Astrocyte of the cerebellum (primary cell): Measurements from ENCODE around the gene URAD.
"Not testable (repeated sequence)": the region's sequence is repeated elsewhere in the genome, so short reads cannot be mapped to it uniquely, and the experiment has no call there.

ENCODE experiments used
- DNase-seq: peaks from one replicate; pipeline ENCODE4 v3.0.0-alpha.2; 2011; ENCODE audit warnings: low read depth
- H3K4me3 ChIP-seq: 2 replicates; pipeline ENCODE4 v1.5.1; 2011; ENCODE audit warnings: mild to moderate bottlenecking, low read depth, low read length, moderate library complexity
- CTCF ChIP-seq: IDR thresholded peaks from 2 replicates; pipeline ENCODE4 v1.5.1; 2012; ENCODE audit warnings: low read length, low read depth, moderate library complexity, mild to moderate bottlenecking; ENCODE audit errors: missing control alignments
- in situ Hi-C: cut with HindIII; loops from 2 replicates; pipeline ENCODE4 v1.10.0; 2017; ENCODE audit warnings: low sequenced_read_pairs

URAD gene

GRCh38 chr13:28013482-28013881 is 25.0 kb upstream of the URAD start:
- no peak for TF ChIP-seq CTCF
- no peak for DNase-seq
- in situ Hi-C loops = no loop called here
- no peak overlapping the region for H3K4me3 ChIP-seq

DNA sequence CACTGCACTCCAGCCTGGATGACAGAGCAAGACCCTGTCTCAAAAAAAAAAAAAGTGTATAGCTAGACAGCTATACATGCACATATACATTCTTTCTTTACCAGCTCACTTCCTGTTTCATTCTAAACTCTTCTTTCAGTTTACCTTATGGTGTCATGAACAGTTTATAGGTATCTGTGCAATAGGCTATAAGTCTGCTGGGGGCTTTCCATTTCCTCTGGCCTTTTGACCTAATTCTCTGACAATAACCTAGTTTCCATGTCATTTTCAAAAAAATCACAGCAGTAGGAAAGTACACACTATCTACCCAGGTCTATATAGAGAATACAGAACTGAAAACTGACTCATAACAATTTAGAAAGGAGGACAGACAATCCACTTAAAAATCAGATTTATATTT is 24.4 kb upstream of the URAD start:
- in situ Hi-C loops = no loop called here
- TF ChIP-seq CTCF = no peak

GRCh38 chr13:28012383-28012782 is 23.9 kb upstream of the URAD start:
- no peak for DNase-seq
- in situ Hi-C loops = no loop called here
- H3K4me3 ChIP-seq = no peak overlapping the region
- no peak for TF ChIP-seq CTCF

More for the DNA sequence above, 24.4 kb upstream of the URAD start:
- no peak for DNase-seq
- H3K4me3 ChIP-seq = no peak overlapping the region

GRCh38 chr13:28010046-28010445 is 21.6 kb upstream of the URAD start:
- no peak for DNase-seq
- no peak overlapping the region for H3K4me3 ChIP-seq
- in situ Hi-C loops = no loop called here
- no peak for TF ChIP-seq CTCF

GRCh38 chr13:28005016-28005415 is 16.5 kb upstream of the URAD start:
- H3K4me3 ChIP-seq, in situ Hi-C loops, DNase-seq: not testable (repeated sequence)

- no peak overlapping the region for H3K4me3 ChIP-seq
- no peak for DNase-seq
- no peak for TF ChIP-seq CTCF
- in situ Hi-C loops = no loop called here
Observed at GRCh38 chr13:28002886-28003698, 14.6 kb upstream of the URAD start.

DNA sequence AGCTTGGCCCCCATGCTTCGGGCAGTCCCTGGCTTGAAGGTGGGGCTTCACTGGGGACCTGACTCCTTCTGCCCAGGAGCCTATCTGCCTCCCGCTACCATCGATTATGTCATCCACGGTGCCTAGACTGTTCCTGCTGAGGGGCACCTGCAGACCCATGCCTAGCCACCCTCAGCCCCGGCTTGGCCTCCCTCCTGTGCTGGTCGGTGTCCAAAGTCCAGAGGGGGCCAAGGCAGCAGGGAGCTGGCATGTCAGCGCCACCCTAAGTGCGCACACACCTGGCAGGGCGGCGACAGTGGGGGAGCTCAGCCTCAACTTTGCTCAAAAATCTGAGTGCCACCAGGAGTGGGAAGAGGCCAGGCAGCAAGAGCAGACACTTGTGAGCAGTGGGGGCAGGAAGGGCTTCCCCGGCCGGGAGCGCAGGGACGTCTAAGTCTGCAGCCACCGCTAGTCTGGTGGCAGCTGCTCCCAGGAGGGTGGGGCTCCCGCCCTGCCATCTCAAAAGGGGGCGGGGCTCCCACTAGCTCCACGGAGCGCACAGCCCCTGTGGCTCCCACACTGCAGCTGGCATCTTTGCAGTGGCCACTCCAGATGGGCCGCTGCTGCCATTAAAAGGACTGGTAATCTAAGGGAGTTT is 13.5 kb upstream of the URAD start:
- no peak overlapping the region for H3K4me3 ChIP-seq
- no peak for DNase-seq
- in situ Hi-C loops = no loop called here
- no peak for TF ChIP-seq CTCF
